GM06990 (cell line): ENCODE data around the gene CERCAM.

ENCODE experiments used
- DNase-seq: peaks from one replicate; pipeline ENCODE4 v3.0.0-alpha.2; 2011; ENCODE audit not compliant: insufficient read length; ENCODE audit errors: extremely low read depth
- H3K27me3 ChIP-seq: replicated peaks from 2 replicates; pipeline ENCODE4 v1.6.0; 2011; ENCODE audit warnings: low read length; ENCODE audit not compliant: control insufficient read depth, insufficient read depth
- H3K36me3 ChIP-seq: 2 replicates; pipeline ENCODE4 v1.5.1; 2011; ENCODE audit warnings: low read length; ENCODE audit not compliant: control insufficient read depth, insufficient read depth
- H3K4me3 ChIP-seq: replicated peaks from 2 replicates; pipeline ENCODE4 v1.5.1; 2011; ENCODE audit warnings: low read depth, mild to moderate bottlenecking, control low read depth, low read length
- TF ChIP-seq, protein P1 (sequence below): IDR thresholded peaks from 2 replicates; pipeline ENCODE4 v1.5.1; 2011; ENCODE audit warnings: low read length, control low read depth, mild to moderate bottlenecking, inconsistent platforms; ENCODE audit not compliant: insufficient read depth, poor library complexity, severe bottlenecking

The CERCAM gene

DNA sequence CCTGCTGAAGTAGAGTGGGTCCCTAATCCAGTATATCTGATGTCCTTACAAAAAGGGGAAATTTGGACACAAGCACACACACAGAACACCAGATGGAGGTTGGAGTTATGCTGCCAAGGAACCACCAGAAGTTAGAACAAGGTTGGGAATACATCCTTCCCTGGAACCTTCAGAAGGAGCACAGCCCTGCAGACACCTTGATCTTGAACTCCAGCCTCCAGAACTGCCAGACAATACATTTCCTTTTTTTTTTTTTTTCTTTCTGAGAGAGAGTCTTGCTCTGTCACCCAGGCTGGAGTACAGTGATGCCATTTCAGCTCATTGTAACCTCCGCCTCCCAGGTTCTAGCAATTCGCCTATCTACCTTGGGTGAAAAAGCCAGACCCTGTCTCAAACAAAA is 28.1 kb downstream of the CERCAM start:
- no peaks in the 10 kb centered on the region for H3K36me3 ChIP-seq
- H3K4me3 ChIP-seq: no peak overlapping the region
- H3K27me3 ChIP-seq: no peaks in the 10 kb centered on the region
- no peak for DNase-seq
- TF ChIP-seq, protein P1, sequence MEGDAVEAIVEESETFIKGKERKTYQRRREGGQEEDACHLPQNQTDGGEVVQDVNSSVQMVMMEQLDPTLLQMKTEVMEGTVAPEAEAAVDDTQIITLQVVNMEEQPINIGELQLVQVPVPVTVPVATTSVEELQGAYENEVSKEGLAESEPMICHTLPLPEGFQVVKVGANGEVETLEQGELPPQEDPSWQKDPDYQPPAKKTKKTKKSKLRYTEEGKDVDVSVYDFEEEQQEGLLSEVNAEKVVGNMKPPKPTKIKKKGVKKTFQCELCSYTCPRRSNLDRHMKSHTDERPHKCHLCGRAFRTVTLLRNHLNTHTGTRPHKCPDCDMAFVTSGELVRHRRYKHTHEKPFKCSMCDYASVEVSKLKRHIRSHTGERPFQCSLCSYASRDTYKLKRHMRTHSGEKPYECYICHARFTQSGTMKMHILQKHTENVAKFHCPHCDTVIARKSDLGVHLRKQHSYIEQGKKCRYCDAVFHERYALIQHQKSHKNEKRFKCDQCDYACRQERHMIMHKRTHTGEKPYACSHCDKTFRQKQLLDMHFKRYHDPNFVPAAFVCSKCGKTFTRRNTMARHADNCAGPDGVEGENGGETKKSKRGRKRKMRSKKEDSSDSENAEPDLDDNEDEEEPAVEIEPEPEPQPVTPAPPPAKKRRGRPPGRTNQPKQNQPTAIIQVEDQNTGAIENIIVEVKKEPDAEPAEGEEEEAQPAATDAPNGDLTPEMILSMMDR: no peak

DNA sequence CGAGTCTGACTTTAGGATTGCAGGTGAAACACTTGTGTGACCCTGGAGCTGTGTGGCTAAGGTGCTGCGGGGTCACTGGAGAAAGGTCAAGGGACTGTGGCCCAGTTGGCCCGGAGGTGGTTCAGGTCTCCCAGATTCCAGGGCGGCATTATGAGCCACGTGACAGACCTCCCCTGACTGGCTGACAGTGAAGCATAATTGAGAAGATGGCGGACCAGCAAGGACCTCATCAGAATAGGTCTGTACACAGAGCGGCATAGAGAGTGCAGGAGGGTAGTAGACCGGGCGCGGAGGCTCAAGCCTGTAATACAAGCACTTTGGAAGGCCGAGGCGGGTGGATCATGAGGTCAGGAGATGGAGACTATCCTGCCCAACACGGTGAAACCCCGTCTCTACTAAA is 34.3 kb downstream of the CERCAM start:
- no peak for DNase-seq
- TF ChIP-seq, protein P1: no peak
- H3K36me3 ChIP-seq: peaks cover 4% of the 10 kb centered on the region
- H3K27me3 ChIP-seq: no peaks in the 10 kb centered on the region
- H3K4me3 ChIP-seq: no peak overlapping the region

DNA sequence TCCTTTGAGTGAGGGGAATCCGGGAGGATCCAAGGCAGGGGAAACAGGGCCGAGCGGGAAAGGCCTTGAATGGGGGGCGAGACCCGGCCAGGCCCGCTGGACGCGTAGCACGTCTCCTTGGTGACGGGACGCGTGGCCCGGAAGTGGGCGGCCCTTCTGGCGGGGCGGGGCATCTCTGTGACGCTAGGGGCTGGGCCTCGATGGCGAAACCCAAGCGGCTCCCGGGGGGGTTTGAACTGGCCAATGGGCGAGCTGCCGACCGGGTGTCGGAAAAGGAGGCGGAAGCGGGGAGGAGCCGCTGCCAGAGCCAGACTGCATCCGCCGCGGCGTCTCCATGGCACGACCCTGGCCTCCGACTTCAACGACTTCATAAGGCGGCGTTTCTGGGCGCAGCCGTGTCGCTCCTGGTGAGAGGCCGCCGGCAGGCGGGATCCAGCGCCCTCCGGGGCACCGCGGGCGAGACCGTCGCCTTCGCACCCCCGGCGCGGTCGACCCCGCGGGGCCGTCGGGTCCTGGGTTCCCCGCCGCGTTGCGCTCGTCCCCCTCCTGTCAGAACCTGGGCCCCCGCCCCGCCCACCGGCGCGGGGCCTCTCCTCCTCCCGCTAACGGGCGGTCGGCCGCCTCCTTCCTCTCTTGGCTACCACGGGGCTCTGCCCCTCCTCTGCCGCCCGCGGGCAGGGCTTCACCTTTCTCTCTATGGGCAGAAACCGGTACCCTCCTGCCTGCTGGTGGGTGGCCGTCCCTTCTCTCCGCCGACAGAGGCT is 35.4 kb downstream of the CERCAM start, which contains the start of gene ODF2:
Gene ODF2, plus strand, starts transcription at position 158 of the 764 bp plus-strand sequence. Its CDS starts 86 bp downstream, at position 244.
- peak; percentile 95 for DNase-seq
- peaks cover 11% of the 10 kb centered on the region for H3K36me3 ChIP-seq
- H3K27me3 ChIP-seq: no peaks in the 10 kb centered on the region
- TF ChIP-seq, protein P1: no peak
- peak within 1 kb of the TSS; percentile 92 for H3K4me3 ChIP-seq

DNA sequence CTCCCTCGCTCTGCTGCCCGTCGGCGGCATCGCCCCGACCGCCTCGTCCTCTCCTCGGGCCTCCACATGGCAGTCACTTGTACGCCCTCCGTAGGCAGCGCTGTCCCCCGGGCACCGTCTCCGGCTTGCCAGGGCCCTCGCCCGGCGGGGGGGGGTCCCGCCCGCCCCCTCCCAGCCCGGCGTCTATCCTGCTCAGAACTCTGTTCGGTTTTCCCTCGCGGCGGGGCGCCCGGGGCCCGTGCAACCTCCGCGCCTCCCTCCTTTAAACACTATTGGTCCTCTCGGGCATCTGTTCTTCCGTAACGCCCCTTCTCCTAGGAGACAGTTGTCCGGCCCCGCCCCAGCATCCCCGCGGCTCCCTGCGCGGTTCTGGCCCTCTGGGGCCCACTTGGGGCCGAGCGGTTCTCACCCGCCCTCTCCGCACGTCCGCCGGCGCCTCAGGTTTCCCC is 36.0 kb downstream of the CERCAM start:
- H3K27me3 ChIP-seq: no peaks in the 10 kb centered on the region
- peak; percentile 79 for DNase-seq
- H3K4me3 ChIP-seq: peak overlapping the region; percentile 92
- peaks cover 13% of the 10 kb centered on the region for H3K36me3 ChIP-seq
- TF ChIP-seq, protein P1: no peak

DNA sequence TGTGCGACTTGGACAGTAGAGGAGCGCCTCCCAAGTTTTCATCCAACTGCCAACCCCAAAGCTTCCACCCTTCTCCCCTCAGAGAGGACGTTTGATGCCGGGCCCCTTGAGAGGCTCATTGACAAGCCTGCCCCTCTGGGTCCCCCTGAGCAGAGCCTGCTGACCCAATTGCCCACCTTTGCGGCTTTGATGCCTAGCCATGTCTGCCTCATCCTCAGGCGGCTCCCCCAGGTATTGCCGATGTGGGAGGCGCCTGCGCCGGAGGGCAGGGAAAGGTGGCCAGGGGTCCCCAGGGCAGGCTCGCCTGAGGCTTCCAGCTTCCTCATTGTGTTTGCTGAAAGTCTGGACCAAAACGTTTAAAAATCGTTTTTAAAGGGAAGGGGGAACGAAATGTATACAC is 36.5 kb downstream of the CERCAM start:
- no peak for DNase-seq
- Histone ChIP-seq H3K4me3 (peak overlapping the region; percentile 92), H3K27me3 (no peaks in the 10 kb centered on the region), H3K36me3 (peaks cover 13% of the 10 kb centered on the region)
- TF ChIP-seq, protein P1: no peak
